ENCODE results near the gene POU6F2. TPM values are rescaled to one million over a fixed set of nuclear protein-coding genes. Genes with fewer than 3 reads are reported as not detected.
A peak's percentile ranks its signal among the peaks of the same experiment; 100 is the strongest.

The POU6F2 gene
- polyA plus RNA-seq, 4 donors: 0.07 to 0.38 (median 0.24) TPM

DNA sequence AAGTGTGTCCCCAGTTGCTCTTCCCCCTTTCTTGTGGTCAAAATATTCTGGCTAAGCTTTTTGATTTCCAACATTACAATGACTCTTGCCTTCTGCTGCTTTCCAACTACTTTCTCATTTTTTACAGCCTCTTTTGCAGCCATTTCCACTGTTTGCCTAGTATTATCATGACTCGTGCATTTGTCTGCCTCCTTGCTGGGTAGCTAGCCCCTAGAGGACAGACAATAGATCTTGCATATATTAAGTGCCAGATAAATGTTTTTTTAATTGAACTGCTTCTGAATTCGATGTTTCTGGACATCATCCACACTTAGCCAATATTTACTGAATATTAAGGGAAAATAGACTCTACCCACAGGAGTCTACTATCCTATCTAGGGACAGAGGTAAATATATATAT is 124.5 kb downstream of the POU6F2 start:
- no peak for DNase-seq (ENCODE audit: low read depth in 4 of 4, low spot score in 2 of 4)

DNA sequence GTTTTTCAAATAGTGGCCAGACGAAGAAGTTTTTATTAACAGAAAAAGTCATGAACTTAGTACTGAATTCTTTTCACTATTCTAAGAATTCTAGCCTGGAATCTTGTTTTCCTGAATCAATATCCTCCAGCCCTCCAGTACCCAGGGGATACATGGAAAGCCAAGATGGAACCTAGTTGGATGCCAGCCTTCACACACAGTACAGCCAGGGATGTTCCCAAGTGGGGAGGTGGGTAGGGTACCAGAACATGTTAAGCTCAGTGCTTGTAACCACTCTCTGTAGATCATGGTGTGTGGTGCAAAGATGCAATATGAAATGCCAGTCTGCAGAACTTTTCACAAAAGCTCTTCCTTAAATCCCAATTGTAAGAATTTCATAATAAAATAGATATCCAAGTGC is 128.0 kb downstream of the POU6F2 start:
- DNase-seq (ENCODE audit: low read depth in 4 of 4, low spot score in 2 of 4): no peak

DNA sequence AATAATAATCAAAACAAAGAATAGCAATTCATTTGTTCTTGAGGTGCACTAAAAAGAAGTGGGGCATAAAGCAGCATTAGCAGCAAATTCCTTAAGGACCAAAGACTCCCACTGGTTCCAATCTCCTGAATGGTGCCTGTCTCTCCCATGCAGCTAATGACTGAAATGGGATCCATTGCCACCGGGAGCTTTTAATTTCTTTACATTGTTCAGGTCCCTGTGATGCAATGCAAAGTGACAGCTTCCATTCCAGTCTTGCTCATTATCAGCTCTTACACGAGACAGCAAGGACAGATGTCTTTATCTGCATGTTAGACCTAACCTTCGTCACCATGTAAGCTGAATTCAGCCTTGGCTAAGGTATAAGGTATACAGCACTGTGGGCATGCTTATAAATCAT is 148.1 kb downstream of the POU6F2 start:
- no peak for DNase-seq (ENCODE audit: low read depth in 4 of 4, low spot score in 2 of 4)

DNA sequence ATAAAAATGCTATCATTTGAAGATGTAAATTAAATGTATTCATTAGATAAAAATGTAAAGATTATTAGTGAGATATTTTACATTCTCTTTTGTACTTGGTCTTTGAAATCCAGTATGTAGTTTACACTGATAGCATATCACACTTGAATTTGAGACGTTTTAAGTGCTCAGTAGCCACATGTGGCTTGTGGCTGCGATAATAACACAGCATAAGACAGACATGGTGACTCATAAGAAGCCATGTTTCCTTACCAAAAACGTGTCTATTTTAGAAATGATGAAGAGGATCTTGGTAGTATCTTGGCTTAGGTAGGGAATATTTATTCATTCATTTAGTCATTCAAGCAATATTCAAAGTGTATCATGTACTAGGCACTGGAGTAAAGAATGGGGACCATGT is 149.3 kb downstream of the POU6F2 start:
- DNase-seq (ENCODE audit: low read depth in 4 of 4, low spot score in 2 of 4): no peak

DNA sequence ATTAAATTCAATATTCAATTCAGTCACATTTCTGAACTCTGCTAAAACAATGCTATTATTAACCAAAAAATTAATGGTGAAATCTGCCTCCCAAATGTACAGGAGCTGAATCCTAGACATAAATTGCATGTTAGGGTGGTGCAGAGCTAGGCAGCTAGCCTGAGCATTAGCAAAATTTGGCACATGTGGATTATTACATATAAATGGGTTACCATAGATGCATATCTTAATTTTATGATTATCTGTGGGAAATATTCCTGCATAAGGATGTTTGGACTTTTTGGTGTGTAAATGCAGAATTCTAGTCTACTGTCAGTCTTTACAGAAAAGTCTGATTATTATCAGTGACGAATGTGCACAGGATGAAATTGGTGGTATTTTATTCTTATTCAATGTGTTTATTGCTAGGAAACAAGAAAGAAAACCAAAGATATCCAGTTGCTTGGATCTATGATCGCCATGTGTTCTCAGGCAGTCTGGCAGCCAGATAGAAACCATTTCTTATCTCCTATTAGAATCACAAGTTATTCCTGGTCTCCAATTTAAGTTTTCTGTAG is 150.7 kb downstream of the POU6F2 start:
- no peak for DNase-seq (ENCODE audit: low read depth in 4 of 4, low spot score in 2 of 4)

DNA sequence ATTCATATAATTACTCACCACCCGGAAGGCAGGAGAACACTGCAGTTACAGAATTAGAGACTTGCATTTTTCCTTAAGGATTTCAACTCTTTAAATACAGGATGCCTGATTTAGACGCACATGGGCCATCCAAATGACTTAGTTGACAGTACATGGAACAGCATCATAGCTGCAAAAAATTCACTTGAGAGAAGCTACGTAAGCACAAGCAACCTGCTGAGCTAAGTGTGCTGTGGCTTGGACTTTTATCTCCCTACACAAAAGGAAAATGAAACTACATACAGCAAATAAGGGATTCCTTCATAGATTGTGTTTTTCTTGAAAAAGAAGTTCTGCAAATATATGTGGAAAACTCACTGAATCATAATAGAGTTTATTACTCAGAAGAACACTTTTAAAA is 152.6 kb downstream of the POU6F2 start:
- DNase-seq (ENCODE audit: low read depth in 4 of 4, low spot score in 2 of 4): no peak

DNA sequence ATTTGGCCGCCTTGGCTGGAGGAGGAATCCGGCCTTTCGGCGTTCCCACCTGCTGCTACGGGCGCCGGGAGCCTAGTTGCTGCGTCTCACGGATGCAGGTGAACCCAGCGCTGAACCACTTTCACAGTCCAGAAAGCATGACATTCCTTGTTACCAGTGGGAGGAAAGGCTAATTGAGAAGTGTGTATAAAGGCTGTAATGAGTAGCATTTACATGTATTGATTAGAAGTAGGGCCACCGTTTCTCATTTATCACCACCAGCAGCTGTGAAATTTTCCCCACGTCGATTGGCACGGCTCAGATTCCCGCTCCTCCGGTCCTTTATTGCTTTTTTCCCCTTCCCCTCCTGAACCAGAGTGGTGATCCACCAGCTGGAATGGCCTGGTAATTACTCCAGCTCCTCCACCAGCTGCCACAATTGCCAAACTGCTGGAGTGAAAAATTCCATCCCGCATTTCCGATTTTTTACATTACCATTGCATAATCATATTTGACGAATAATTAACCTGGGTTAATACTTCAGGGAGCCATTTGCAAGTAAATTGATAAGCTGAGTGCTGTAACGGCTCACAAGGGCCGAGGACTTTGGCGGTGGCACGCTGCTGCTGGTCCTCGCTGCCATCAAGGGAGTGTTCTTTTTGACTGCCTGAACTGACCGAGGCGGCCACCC is 153.3 kb downstream of the POU6F2 start:
- peak; percentile 18 to 37 (median 30) for DNase-seq (ENCODE audit: low read depth in 4 of 4, low spot score in 2 of 4)

DNA sequence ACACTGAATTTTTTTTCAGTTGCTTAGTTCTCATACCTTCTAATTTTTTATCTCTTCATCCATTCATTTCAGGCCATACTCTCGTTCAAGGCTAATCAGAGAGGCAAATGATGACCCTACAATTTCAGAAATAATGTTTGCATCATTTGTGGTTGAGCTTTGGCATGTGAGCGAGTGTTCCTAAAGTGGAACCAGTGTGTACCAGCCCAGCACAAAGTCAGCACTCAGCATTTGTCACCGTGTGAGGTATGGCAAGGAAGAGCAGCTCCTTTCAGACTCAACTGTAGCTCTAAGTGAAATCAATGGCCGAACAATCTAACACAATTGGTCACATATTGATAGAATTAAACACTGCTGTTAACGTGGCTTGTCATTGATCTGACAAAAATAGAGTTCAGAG is 154.6 kb downstream of the POU6F2 start:
- DNase-seq (ENCODE audit: low read depth in 4 of 4, low spot score in 2 of 4): no peak

DNA sequence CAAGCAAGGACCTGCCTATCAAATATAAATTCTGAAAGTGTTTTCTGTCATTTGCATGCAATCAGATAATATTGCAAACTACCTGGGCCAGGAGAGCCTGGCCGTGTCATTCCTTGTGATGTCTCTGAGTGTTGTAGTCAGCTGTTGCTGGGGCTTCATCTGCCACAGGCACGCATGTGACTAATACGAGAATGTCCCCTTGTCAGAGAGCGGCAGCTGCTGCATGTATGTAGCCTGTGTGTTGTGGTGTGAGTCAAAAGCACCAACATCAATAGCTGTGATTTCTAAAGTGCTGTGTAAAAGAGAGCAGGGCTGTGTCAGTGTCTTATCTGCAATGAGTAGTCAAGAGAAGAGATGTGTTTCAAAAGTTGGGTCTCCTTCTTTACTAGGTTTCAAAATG is 155.4 kb downstream of the POU6F2 start:
- no peak for DNase-seq (ENCODE audit: low read depth in 4 of 4, low spot score in 2 of 4)

DNA sequence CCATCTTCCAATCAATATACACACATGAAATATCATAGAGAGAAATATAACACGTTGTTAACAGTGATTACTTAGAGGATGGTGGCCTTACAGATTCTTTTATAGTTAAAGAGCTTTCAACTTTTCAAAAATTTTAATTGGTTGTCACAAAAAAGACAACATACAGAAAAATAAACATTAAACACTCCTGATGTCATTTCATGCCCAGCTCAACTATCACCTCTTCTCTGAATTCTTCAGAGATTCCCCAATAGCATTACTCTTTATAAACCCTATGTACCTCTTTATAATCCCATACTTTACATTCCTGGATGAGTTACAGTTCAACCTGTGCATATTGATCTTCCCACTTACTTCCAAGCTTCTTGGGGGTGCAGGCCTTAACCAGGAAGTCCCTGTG is 159.8 kb downstream of the POU6F2 start:
- no peak for DNase-seq (ENCODE audit: low read depth in 4 of 4, low spot score in 2 of 4)

DNA sequence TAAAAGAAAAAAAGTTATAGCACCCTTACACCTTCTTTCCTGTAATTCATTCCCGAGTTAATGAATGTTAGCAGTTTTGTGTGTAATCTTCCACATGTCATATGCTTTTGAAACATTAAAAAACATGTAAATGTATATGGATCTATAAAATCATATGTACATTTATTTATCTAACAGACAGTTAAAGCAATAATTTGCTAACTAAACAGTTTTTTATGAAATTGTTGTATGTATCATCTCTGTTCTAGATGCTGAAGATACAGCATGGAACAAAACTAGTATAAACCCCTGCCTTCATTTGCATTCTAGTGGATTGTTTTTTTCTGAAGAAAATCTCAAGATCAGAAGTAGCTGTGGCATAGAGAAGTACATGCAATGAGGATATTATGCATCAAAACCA is 165.0 kb downstream of the POU6F2 start:
- DNase-seq (ENCODE audit: low read depth in 4 of 4, low spot score in 2 of 4): no peak

DNA sequence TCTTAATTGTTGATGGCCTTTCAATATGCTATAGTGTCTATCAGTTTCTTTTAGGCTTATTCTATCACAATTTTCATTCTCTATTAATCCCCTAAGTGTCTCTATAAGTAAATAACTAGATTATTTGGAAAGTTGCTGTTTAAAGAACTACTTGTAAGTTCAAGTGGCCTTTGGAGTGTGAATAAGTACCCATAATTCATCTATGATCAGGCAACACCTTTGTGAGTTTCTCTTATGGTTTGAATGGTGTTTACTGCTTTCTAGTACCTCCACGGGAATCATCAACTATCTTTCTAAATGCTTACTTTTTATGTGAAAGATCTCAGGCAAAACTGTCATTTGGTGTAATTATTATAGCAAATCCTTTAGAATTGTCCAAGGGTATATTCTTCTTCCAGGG is 166.7 kb downstream of the POU6F2 start:
- no peak for DNase-seq (ENCODE audit: low read depth in 4 of 4, low spot score in 2 of 4)

DNA sequence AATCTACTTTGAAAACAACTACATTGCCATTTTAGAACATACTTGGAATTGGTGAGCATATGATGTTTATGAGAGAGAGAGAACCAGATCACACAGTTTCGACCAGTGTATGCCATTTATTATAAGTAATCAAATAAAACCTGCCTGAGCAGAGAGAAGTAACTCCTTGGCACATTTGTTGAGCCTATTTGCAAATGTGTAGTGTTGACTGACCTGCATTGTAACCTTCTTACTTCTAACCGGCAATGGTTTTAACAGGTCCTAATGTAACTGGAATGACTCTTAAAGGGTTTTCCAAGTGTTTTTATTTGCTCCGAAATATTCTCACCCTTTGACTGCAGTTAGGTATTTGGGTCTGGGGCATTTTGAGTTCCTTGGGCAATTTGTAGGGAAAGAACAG is 167.6 kb downstream of the POU6F2 start:
- no peak for DNase-seq (ENCODE audit: low read depth in 4 of 4, low spot score in 2 of 4)

DNA sequence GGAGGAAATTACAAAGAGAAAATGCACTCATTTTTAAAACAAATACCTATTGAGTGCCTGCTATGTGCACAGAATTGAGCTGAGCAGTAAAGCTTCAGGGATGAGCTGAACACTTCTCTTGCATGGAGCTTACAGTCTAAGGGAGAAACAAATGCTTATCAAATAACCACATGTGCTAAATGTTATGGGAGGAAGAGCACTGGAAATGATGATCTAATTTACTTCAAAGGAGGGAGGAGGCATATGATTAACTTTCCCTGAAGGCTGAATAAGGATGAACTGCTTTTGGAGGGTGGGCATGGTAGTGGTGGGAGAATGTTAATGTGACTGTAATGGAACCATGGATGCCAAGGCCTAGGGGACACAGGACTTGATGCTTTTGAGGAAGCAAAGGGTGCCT is 168.2 kb downstream of the POU6F2 start:
- no peak for DNase-seq (ENCODE audit: low read depth in 4 of 4, low spot score in 2 of 4)

DNA sequence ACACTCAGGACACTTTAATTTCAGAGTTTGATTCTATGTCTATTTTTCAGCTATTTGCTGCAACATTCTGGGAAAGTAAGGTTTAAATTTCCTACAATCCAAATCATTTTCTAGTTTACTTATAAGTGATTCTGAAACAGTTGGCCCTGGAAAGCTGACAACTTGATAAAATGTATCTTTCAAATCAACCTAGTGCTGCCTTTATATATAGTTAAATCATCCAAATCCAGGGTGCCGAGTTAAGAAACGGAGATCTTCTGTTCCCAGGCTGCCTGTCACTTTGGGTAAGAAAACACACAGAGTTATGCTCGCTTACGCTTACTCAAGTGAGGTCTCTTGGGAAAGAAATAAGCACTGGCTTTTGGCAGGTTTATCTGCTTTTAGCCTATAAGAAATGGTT is 175.0 kb downstream of the POU6F2 start:
- DNase-seq (ENCODE audit: low read depth in 4 of 4, low spot score in 2 of 4): no peak

DNA sequence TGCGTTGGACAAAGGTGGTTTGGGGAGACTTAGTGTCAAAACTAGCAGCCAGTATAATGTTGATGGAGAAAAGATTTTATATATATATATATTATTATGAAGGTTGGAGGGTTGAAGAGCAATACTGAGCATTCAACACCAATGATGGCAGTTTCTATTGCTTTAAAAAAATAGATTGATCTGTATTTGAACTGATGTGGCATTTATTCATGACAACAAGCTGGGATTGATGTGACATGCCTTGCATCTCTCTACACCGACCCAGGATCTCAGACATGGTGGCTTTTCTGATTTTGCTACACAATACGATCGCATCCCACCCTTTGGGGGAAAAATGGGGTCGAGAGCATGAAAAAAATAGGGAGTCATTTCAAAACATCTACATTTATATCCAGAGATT is 175.4 kb downstream of the POU6F2 start:
- DNase-seq (ENCODE audit: low read depth in 4 of 4, low spot score in 2 of 4): no peak

DNA sequence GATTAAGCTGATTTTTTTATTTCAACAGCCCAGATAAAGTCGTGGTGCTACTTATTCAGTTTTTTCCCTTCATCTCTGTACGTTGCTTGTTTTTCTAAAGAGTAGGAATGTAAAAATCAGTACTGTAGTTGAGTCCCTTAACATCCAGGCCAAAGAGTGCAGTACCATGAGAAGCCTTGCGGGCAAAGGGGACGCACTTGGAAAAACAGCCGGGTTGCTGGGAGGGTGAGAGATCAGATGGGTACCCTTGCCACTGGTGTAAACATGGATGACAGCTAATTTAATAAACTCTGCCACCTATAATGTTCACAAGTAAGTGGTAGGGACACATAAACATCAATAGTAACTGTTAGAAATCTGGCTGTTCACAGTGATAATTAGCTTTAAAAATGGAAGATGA is 175.9 kb downstream of the POU6F2 start:
- DNase-seq (ENCODE audit: low read depth in 4 of 4, low spot score in 2 of 4): no peak

DNA sequence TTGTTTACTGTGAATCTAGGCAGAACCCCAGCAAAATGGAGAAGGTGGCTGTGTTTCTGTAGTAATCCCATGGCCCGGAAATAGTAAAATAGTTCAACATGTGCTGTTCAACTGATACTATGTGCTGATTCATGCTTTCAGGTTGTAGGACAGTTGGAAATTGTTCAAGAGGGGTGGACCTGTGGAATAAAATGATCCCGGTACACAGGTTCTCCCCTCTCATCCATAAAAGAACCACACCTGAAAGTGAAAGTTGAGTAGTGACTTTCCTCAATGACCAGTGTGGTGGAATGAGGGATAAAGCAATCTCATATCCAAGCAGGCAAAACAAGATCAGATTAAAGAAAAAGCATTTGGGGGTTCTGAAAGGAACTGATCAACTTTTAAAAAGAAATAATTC is 177.1 kb downstream of the POU6F2 start:
- DNase-seq (ENCODE audit: low read depth in 4 of 4, low spot score in 2 of 4): no peak

DNA sequence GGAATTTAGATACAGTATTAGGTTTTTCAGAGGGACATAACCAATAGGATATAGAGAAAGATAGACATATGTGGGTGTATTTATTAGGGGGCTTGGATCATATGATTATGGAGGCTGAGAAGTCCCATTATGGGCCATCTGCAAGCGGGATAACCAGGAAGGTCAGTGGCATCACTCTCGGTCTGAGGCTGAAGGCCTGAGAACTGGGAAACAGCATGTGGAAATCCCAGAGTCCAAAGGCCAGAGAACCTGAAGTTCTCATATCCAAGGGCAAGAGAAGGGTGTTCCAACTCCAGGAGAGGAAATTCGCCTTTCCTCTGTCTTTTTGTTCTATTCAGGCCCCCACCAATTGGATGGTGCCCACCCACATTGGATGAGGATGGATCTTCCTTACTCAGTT is 180.7 kb downstream of the POU6F2 start:
- no peak for DNase-seq (ENCODE audit: low read depth in 4 of 4, low spot score in 2 of 4)

DNA sequence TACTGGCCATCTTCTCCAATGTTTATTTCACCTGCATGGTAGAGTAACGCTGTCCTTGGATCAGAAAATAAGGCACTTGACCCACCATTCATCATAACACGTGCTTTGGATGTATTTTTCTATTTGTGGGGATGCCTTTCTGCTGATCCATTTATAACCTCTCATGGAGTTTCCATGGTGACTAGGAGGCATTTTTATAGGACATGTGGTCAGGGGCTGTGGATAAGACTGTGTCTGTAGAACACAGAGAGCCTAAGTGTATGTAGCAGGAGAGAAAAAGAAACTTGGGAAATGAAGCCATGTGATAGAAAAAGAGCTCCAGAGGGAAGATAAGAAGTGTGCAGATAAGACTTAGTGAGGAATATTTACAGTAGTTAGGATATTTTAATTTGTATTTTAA is 184.2 kb downstream of the POU6F2 start:
- DNase-seq (ENCODE audit: low read depth in 4 of 4, low spot score in 2 of 4): no peak

DNA sequence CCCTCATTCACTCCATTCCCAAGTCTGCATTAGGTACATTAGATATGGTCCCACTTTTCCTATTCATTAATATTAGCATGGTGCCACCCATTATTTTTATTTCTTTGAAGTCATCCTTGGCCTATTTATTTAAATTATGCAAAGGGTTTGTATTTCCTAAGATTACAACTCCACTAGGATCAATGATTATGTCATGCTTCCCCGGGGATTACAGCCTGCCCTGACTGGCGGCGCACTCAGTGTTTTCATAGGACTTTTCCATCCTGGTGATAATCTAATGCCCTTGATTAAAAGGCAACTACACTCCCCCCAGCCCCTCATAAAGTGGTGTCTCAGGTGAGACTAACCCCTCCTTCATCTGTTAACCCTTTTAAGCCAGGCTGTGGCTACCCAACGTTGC is 187.2 kb downstream of the POU6F2 start:
- no peak for DNase-seq (ENCODE audit: low read depth in 4 of 4, low spot score in 2 of 4)

DNA sequence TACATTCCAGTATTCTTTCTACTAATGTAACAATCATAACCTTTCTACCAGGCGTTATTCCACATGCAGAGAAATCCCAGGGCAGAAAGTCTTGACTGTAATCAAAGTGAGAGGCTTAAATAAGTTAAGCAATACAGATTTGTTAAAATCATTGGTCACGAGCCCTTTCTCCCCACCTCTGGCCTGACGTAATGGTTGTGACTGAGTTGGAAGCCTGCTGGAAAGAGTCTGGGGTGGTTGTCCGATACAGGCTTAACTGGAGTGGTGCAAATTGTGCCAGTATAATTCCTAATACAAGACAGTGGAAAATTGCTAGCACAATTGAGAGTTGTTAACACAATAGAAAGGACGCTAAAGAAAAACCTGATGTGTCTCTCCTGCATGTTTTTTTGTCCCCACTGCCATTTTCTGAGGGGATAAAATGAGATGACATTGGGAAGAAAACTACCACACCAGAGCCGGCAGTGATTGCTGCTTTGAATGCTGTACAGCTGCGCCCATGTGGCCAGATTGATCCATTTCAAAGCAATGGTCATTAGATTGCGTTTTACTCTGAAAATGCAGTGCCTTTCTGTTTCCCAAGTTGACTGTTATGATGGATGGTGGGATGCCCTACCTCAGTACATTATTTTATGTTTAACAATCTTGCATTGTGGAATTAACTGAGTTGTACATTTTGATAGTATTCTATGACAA is 190.8 kb downstream of the POU6F2 start:
- no peak for DNase-seq (ENCODE audit: low read depth in 4 of 4, low spot score in 2 of 4)

Data from left renal cortex interstitium (tissue), 4 donors.